BLaER1 treated with 17β-estradiol and CSF1 and Interleukin-3, amounts not matched to agents 10 nM and 100 nM (cell line): ENCODE measurements around the gene ARHGEF28.

ENCODE experiments used
- H3K27ac ChIP-seq, 11 experiments: shearing (Covaris generic); formaldehyde crosslinking; 2 replicates each; pipeline ENCODE4 v1.8.1; 2022
- H3K27me3 ChIP-seq, 11 experiments: shearing (Covaris generic); formaldehyde crosslinking; 2 replicates each; pipeline ENCODE4 v1.8.1; 2022
- H3K36me3 ChIP-seq, 11 experiments: shearing (Covaris generic); formaldehyde crosslinking; 2 replicates each; pipeline ENCODE4 v1.8.1; 2022
- H3K4me1 ChIP-seq, 10 experiments: shearing (Covaris generic); formaldehyde crosslinking; 2 replicates each; pipeline ENCODE4 v1.8.1; 2022
- H3K4me2 ChIP-seq, 11 experiments: shearing (Covaris generic); formaldehyde crosslinking; 2 replicates each; pipeline ENCODE4 v1.8.1; 2022
- H3K4me3 ChIP-seq, 10 experiments: shearing (Covaris generic); formaldehyde crosslinking; 2 replicates each; pipeline ENCODE4 v1.8.1; 2022
- H3K9ac ChIP-seq, 11 experiments: shearing (Covaris generic); formaldehyde crosslinking; 2 replicates each; pipeline ENCODE4 v1.8.1; 2022
- H3K9me3 ChIP-seq, 11 experiments: shearing (Covaris generic); formaldehyde crosslinking; replicated peaks in 1 of 11; 2 replicates each; pipeline ENCODE4 v1.8.1; 2022
- H4K20me1 ChIP-seq, 11 experiments: shearing (Covaris generic); formaldehyde crosslinking; 2 replicates each; pipeline ENCODE4 v1.8.1; 2022
- Cebpa-rat ChIP-seq, 11 experiments: shearing (Covaris generic); IDR thresholded peaks; 2 replicates each; pipeline ENCODE4 v1.8.1; 2022

Gene ARHGEF28

GRCh38 chr5:73693573-73694061 lies 67.6 kb downstream of the ARHGEF28 start:
- Histone ChIP-seq H3K9ac (no peak overlapping the region), H3K9me3 (no peaks in the 10 kb centered on the region), H3K4me3 (no peak overlapping the region), H3K27ac (no peak overlapping the region), H3K27me3 (no peaks in the 10 kb centered on the region), H3K4me2 (no peak overlapping the region), H4K20me1 (no peaks in the 10 kb centered on the region), H3K4me1 (no peaks in the 10 kb centered on the region), H3K36me3 (no peaks in the 10 kb centered on the region)
- no peak for TF ChIP-seq Cebpa-rat (IDR thresholded peaks at IDR 0.05)

- H4K20me1 ChIP-seq: no peaks in the 10 kb centered on the region
- H3K27me3 ChIP-seq: no peaks in the 10 kb centered on the region
- H3K36me3 ChIP-seq: no peaks in the 10 kb centered on the region
- no peak overlapping the region for H3K27ac ChIP-seq
- TF ChIP-seq Cebpa-rat (IDR thresholded peaks at IDR 0.05): no peak
- H3K9ac ChIP-seq: no peak overlapping the region
- no peak overlapping the region for H3K4me3 ChIP-seq
- H3K4me1 ChIP-seq: no peaks in the 10 kb centered on the region
- no peaks in the 10 kb centered on the region for H3K9me3 ChIP-seq
- H3K4me2 ChIP-seq: no peak overlapping the region
Observed at GRCh38 chr5:73694089-73694488, 68.1 kb downstream of the ARHGEF28 start.

GRCh38 chr5:73698011-73698410 lies 72.0 kb downstream of the ARHGEF28 start:
- H3K4me3 ChIP-seq: no peak overlapping the region
- no peak for TF ChIP-seq Cebpa-rat (IDR thresholded peaks at IDR 0.05)
- no peaks in the 10 kb centered on the region for H4K20me1 ChIP-seq
- no peak overlapping the region for H3K4me2 ChIP-seq
- H3K4me1 ChIP-seq: no peaks in the 10 kb centered on the region
- H3K9ac ChIP-seq: no peak overlapping the region
- H3K36me3 ChIP-seq: no peaks in the 10 kb centered on the region
- H3K27me3 ChIP-seq: no peaks in the 10 kb centered on the region
- H3K9me3 ChIP-seq: no peaks in the 10 kb centered on the region
- H3K27ac ChIP-seq: no peak overlapping the region

- Histone ChIP-seq H3K9me3 (no peaks in the 10 kb centered on the region), H4K20me1 (no peaks in the 10 kb centered on the region), H3K4me3 (no peak overlapping the region), H3K9ac (no peak overlapping the region), H3K27ac (no peak overlapping the region), H3K4me1 (no peaks in the 10 kb centered on the region), H3K4me2 (no peak overlapping the region), H3K36me3 (no peaks in the 10 kb centered on the region), H3K27me3 (no peaks in the 10 kb centered on the region)
- no peak for TF ChIP-seq Cebpa-rat (IDR thresholded peaks at IDR 0.05)
Observed at GRCh38 chr5:73701566-73701965, 75.6 kb downstream of the ARHGEF28 start.

- no peaks in the 10 kb centered on the region for H3K9me3 ChIP-seq
- no peaks in the 10 kb centered on the region for H3K4me1 ChIP-seq
- no peaks in the 10 kb centered on the region for H3K27me3 ChIP-seq
- no peak overlapping the region for H3K27ac ChIP-seq
- no peak overlapping the region for H3K9ac ChIP-seq
- H3K36me3 ChIP-seq: no peaks in the 10 kb centered on the region
- H3K4me3 ChIP-seq: no peak overlapping the region
- no peak overlapping the region for H3K4me2 ChIP-seq
- no peaks in the 10 kb centered on the region for H4K20me1 ChIP-seq
- no peak for TF ChIP-seq Cebpa-rat (IDR thresholded peaks at IDR 0.05)
Observed at GRCh38 chr5:73702534-73702933, 76.5 kb downstream of the ARHGEF28 start.

GRCh38 chr5:73702951-73703350 lies 77.0 kb downstream of the ARHGEF28 start:
- Histone ChIP-seq H4K20me1 (no peaks in the 10 kb centered on the region), H3K4me3 (no peak overlapping the region), H3K9ac (no peak overlapping the region), H3K36me3 (no peaks in the 10 kb centered on the region), H3K4me2 (no peak overlapping the region), H3K27me3 (no peaks in the 10 kb centered on the region), H3K9me3 (no peaks in the 10 kb centered on the region), H3K4me1 (no peaks in the 10 kb centered on the region), H3K27ac (no peak overlapping the region)
- no peak for TF ChIP-seq Cebpa-rat (IDR thresholded peaks at IDR 0.05)

GRCh38 chr5:73705364-73705763 lies 79.4 kb downstream of the ARHGEF28 start:
- H3K4me2 ChIP-seq: no peak overlapping the region
- no peaks in the 10 kb centered on the region for H4K20me1 ChIP-seq
- no peak overlapping the region for H3K9ac ChIP-seq
- peaks cover 12 to 23% (median 17%) of the 10 kb centered on the region in 11 experiments for H3K9me3 ChIP-seq
- no peaks in the 10 kb centered on the region for H3K4me1 ChIP-seq
- no peak for TF ChIP-seq Cebpa-rat (IDR thresholded peaks at IDR 0.05)
- no peaks in the 10 kb centered on the region for H3K27me3 ChIP-seq
- H3K4me3 ChIP-seq: no peak overlapping the region
- no peak overlapping the region for H3K27ac ChIP-seq
- H3K36me3 ChIP-seq: no peaks in the 10 kb centered on the region

GRCh38 chr5:73706963-73707362 lies 81.0 kb downstream of the ARHGEF28 start:
- no peaks in the 10 kb centered on the region for H3K4me1 ChIP-seq
- no peaks in the 10 kb centered on the region for H3K36me3 ChIP-seq
- H3K4me3 ChIP-seq: no peak overlapping the region
- H3K27me3 ChIP-seq: no peaks in the 10 kb centered on the region
- H3K9ac ChIP-seq: no peak overlapping the region
- H4K20me1 ChIP-seq: no peaks in the 10 kb centered on the region
- no peak overlapping the region for H3K27ac ChIP-seq
- no peak overlapping the region for H3K4me2 ChIP-seq
- H3K9me3 ChIP-seq: peaks cover 12 to 23% (median 18%) of the 10 kb centered on the region in 11 experiments
- TF ChIP-seq Cebpa-rat (IDR thresholded peaks at IDR 0.05): no peak

- Histone ChIP-seq H3K4me2 (no peak overlapping the region), H3K27me3 (no peaks in the 10 kb centered on the region), H3K36me3 (no peaks in the 10 kb centered on the region), H3K27ac (no peak overlapping the region), H3K9me3 (peaks cover 12 to 23% (median 18%) of the 10 kb centered on the region in 11 experiments), H4K20me1 (no peaks in the 10 kb centered on the region), H3K4me1 (no peaks in the 10 kb centered on the region), H3K9ac (no peak overlapping the region), H3K4me3 (no peak overlapping the region)
- no peak for TF ChIP-seq Cebpa-rat (IDR thresholded peaks at IDR 0.05)
Observed at GRCh38 chr5:73709536-73710129, 83.6 kb downstream of the ARHGEF28 start.

- Histone ChIP-seq H3K27ac (no peak overlapping the region), H3K4me3 (no peak overlapping the region), H3K4me1 (no peaks in the 10 kb centered on the region), H4K20me1 (no peaks in the 10 kb centered on the region), H3K4me2 (no peak overlapping the region), H3K9ac (no peak overlapping the region), H3K36me3 (no peaks in the 10 kb centered on the region), H3K9me3 (no peaks in the 10 kb centered on the region), H3K27me3 (no peaks in the 10 kb centered on the region)
- no peak for TF ChIP-seq Cebpa-rat (IDR thresholded peaks at IDR 0.05)
Observed at GRCh38 chr5:73716284-73716808, 90.3 kb downstream of the ARHGEF28 start.
